ENCODE data around the gene NXNL2.

Gene NXNL2

GRCh38 chr9:88533951-88534455 lies 975 bp upstream of the NXNL2 start:
- no peak for DNase-seq

- DNase-seq, result no peak
Observed at GRCh38 chr9:88535226-88536022, 446 bp downstream of the NXNL2 start.

- DNase-seq, result no peak
Observed at GRCh38 chr9:88536023-88536324, 996 bp downstream of the NXNL2 start.

GRCh38 chr9:88536951-88537760 lies 2.2 kb downstream of the NXNL2 start:
- DNase-seq, result no peak

- peak; percentile 31 for DNase-seq
Observed at GRCh38 chr9:88537761-88538091, 2.7 kb downstream of the NXNL2 start.

- DNase-seq, result no peak
Observed at GRCh38 chr9:88538311-88539085, 3.5 kb downstream of the NXNL2 start.

- no peak for DNase-seq
Observed at GRCh38 chr9:88539246-88539645, 4.3 kb downstream of the NXNL2 start.

- DNase-seq, result no peak
Observed at GRCh38 chr9:88540251-88540763, 5.3 kb downstream of the NXNL2 start.

GRCh38 chr9:88544245-88544644 lies 9.3 kb downstream of the NXNL2 start:
- no peak for DNase-seq

GRCh38 chr9:88551546-88552137 lies 16.7 kb downstream of the NXNL2 start:
- no peak for DNase-seq

- DNase-seq, result no peak
Observed at GRCh38 chr9:88553350-88553749, 18.4 kb downstream of the NXNL2 start.

- DNase-seq, result no peak
Observed at GRCh38 chr9:88555268-88555980, 20.4 kb downstream of the NXNL2 start.

GRCh38 chr9:88559661-88560060 lies 24.7 kb downstream of the NXNL2 start:
- DNase-seq, result no peak

GRCh38 chr9:88567870-88568269 lies 32.9 kb downstream of the NXNL2 start:
- DNase-seq, result peak; percentile 8

GRCh38 chr9:88571419-88571818 lies 36.4 kb downstream of the NXNL2 start:
- no peak for DNase-seq

- no peak for DNase-seq
Observed at GRCh38 chr9:88572684-88573083, 37.7 kb downstream of the NXNL2 start.

GRCh38 chr9:88574953-88575352 lies 40.0 kb downstream of the NXNL2 start:
- DNase-seq, result no peak

GRCh38 chr9:88577256-88578120 lies 42.5 kb downstream of the NXNL2 start:
- DNase-seq, result no peak

- peak; percentile 55 for DNase-seq
Observed at GRCh38 chr9:88578121-88579049, 43.4 kb downstream of the NXNL2 start.
